ENCODE data around the gene APEH.

Gene APEH

DNA sequence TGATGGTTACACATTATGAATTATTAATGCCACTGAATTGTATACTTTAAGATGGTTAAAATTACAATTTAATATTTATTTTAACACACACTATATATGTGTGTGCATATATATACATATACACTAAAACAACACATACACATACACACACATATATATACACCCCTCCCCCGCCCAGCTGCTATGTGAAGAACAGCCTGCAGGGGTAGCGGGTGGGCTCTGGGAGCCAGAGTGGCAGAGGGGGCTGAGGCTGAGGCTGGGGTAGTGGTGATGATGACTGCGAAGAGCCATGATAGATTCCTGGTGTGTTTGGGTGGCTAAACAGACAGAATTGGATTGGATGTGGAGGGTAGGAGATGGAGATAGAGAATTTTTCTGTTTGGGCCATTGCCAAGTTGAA lies 39.4 kb upstream of the APEH start (continued):
- TF ChIP-seq, protein P1, sequence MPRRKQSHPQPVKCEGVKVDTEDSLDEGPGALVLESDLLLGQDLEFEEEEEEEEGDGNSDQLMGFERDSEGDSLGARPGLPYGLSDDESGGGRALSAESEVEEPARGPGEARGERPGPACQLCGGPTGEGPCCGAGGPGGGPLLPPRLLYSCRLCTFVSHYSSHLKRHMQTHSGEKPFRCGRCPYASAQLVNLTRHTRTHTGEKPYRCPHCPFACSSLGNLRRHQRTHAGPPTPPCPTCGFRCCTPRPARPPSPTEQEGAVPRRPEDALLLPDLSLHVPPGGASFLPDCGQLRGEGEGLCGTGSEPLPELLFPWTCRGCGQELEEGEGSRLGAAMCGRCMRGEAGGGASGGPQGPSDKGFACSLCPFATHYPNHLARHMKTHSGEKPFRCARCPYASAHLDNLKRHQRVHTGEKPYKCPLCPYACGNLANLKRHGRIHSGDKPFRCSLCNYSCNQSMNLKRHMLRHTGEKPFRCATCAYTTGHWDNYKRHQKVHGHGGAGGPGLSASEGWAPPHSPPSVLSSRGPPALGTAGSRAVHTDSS (tag by site-specific recombination; IDR thresholded peaks at IDR 0.05): no peak
- TF ChIP-seq ZNF791 (tag by site-specific recombination; IDR thresholded peaks at IDR 0.05): no peak
- no peak for TF ChIP-seq ZNF112 (tag by site-specific recombination; IDR thresholded peaks at IDR 0.05)
- no peak for TF ChIP-seq ZNF133 (tag by site-specific recombination; IDR thresholded peaks at IDR 0.05)
- TF ChIP-seq ZNF626 (tag by site-specific recombination; IDR thresholded peaks at IDR 0.05): no peak
- TF ChIP-seq ZNF585B (tag by site-specific recombination; IDR thresholded peaks at IDR 0.05): no peak
- TF ChIP-seq, protein P2, sequence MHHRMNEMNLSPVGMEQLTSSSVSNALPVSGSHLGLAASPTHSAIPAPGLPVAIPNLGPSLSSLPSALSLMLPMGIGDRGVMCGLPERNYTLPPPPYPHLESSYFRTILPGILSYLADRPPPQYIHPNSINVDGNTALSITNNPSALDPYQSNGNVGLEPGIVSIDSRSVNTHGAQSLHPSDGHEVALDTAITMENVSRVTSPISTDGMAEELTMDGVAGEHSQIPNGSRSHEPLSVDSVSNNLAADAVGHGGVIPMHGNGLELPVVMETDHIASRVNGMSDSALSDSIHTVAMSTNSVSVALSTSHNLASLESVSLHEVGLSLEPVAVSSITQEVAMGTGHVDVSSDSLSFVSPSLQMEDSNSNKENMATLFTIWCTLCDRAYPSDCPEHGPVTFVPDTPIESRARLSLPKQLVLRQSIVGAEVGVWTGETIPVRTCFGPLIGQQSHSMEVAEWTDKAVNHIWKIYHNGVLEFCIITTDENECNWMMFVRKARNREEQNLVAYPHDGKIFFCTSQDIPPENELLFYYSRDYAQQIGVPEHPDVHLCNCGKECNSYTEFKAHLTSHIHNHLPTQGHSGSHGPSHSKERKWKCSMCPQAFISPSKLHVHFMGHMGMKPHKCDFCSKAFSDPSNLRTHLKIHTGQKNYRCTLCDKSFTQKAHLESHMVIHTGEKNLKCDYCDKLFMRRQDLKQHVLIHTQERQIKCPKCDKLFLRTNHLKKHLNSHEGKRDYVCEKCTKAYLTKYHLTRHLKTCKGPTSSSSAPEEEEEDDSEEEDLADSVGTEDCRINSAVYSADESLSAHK (tag by site-specific recombination; IDR thresholded peaks at IDR 0.05): no peak

DNA sequence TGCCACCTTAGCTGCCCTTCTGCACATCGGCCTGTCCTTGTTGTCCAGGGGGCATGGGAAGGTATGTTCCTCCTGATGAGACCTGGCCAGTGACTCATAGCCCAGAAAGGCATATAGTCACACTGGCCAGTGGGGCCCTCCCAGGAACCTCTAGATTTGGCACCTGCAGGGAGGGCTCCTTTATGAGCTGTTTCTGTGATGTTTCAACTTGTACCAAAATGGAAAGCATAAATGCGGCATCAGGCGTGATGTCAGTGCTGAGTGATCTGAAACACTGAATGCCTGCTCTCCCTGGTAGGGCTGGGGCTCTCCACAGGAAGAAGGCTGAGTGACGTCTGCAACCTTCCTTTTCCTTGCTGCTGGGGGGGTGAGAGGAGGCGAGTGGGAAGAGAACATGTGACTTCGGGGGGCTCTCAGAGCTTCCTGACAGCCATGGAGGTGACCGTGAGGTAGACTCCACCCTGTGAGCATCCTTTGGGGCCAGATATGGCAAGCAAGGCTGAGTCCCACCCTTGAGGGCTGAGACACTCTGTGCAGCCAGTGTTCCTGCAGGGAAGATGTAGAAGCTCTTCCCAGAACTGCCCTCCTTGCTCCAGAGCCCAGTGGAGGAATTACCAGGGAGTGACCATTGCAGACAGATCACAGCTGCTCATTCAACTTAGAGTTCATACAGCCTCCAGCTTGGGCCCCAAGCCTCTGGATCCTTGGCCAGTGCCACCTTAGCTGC lies 37.1 kb upstream of the APEH start:
- POLR2A ChIA-PET: no interaction called here
- no peaks in the 10 kb centered on the region for H3K9me3 ChIP-seq (ENCODE audit: control insufficient read depth, insufficient read depth, low read depth, low read length)
- no peaks in the 10 kb centered on the region for H3K36me3 ChIP-seq (ENCODE audit: control insufficient read depth in 2 of 2, insufficient read depth in 1 of 2, low read length in 2 of 2)
- TF ChIP-seq, protein P3, sequence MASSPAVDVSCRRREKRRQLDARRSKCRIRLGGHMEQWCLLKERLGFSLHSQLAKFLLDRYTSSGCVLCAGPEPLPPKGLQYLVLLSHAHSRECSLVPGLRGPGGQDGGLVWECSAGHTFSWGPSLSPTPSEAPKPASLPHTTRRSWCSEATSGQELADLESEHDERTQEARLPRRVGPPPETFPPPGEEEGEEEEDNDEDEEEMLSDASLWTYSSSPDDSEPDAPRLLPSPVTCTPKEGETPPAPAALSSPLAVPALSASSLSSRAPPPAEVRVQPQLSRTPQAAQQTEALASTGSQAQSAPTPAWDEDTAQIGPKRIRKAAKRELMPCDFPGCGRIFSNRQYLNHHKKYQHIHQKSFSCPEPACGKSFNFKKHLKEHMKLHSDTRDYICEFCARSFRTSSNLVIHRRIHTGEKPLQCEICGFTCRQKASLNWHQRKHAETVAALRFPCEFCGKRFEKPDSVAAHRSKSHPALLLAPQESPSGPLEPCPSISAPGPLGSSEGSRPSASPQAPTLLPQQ (tag by site-specific recombination; IDR thresholded peaks at IDR 0.05): no peak
- TF ChIP-seq ZNF157 (tag by site-specific recombination; IDR thresholded peaks at IDR 0.05) (no peak), ZXDB (tag by site-specific recombination; IDR thresholded peaks at IDR 0.05) (no peak), ZNF23 (tag by site-specific recombination; IDR thresholded peaks at IDR 0.05; ENCODE audit: borderline replicate concordance) (no peak), ZNF341 (tag by site-specific recombination; IDR thresholded peaks at IDR 0.05; ENCODE audit: low read depth) (no peak), ZNF426 (tag by site-specific recombination; IDR thresholded peaks at IDR 0.05) (no peak), ZNF335 (tag by site-specific recombination; conservative IDR thresholded peaks at IDR 0.05) (no peak), ZNF544 (tag by site-specific recombination; IDR thresholded peaks at IDR 0.05) (no peak), ZNF514 (tag by site-specific recombination; IDR thresholded peaks at IDR 0.05) (no peak), ZNF174 (tag by site-specific recombination; IDR thresholded peaks at IDR 0.05) (no peak), ZNF747 (tag by site-specific recombination; IDR thresholded peaks at IDR 0.05) (no peak)
- TF ChIP-seq, protein P4, sequence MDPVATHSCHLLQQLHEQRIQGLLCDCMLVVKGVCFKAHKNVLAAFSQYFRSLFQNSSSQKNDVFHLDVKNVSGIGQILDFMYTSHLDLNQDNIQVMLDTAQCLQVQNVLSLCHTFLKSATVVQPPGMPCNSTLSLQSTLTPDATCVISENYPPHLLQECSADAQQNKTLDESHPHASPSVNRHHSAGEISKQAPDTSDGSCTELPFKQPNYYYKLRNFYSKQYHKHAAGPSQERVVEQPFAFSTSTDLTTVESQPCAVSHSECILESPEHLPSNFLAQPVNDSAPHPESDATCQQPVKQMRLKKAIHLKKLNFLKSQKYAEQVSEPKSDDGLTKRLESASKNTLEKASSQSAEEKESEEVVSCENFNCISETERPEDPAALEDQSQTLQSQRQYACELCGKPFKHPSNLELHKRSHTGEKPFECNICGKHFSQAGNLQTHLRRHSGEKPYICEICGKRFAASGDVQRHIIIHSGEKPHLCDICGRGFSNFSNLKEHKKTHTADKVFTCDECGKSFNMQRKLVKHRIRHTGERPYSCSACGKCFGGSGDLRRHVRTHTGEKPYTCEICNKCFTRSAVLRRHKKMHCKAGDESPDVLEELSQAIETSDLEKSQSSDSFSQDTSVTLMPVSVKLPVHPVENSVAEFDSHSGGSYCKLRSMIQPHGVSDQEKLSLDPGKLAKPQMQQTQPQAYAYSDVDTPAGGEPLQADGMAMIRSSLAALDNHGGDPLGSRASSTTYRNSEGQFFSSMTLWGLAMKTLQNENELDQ (tag by site-specific recombination; IDR thresholded peaks at IDR 0.05; ENCODE audit: low read depth): no peak
- CTCF ChIA-PET: interaction anchor here (0.6 to 0.7 kb wide), 2 partner anchors 34 to 284 kb away, joined by 3 read pairs; no protein-coding TSS in a partner anchor
- H3K27ac ChIP-seq (ENCODE audit: extremely low read depth, low read depth, low read length): no peak overlapping the region
- no peaks in the 10 kb centered on the region for H3K4me1 ChIP-seq (ENCODE audit: control insufficient read depth, insufficient read depth, low read length)
- no peak overlapping the region for H3K4me3 ChIP-seq (ENCODE audit: low read depth, low read length)
